Upper lobe of right lung (tissue), 1 donor: ENCODE data around the gene RGS3. TPM values are rescaled to one million over a fixed set of nuclear protein-coding genes. Genes with fewer than 3 reads are reported as not detected.

Experiments used
- ATAC-seq: fragments of 200-7000 bp; cut with Tn5 transposase; one replicate; pipeline ENCODE4 v1.9.1; 2020; ENCODE audit warnings: mild to moderate bottlenecking, moderate library complexity
- DNase-seq: peaks from one replicate; pipeline ENCODE4 v3.0.0-alpha.2; 2020
- H3K27ac ChIP-seq: fragments of 200-600 bp; one replicate; pipeline ENCODE4 v1.8.0; 2022
- H3K27me3 ChIP-seq: fragments of 200-600 bp; one replicate; pipeline ENCODE4 v1.8.0; 2022; ENCODE audit warnings: mild to moderate bottlenecking
- H3K36me3 ChIP-seq: fragments of 200-600 bp; one replicate; pipeline ENCODE4 v1.8.0; 2022
- H3K4me1 ChIP-seq: fragments of 200-600 bp; one replicate; pipeline ENCODE4 v1.8.0; 2022
- H3K4me3 ChIP-seq: fragments of 200-600 bp; one replicate; pipeline ENCODE4 v1.8.0; 2022; ENCODE audit warnings: mild to moderate bottlenecking
- H3K9me3 ChIP-seq: fragments of 200-600 bp; one replicate; pipeline ENCODE4 v1.8.0; 2022
- intact Hi-C: fragments of 100-400 bp; cut with DNase I; formaldehyde crosslinking; loops from one replicate; pipeline ENCODE4 v1.11.0; 2022
- total RNA-seq: library from RNA; stranded (reverse); fragmentation: NEBNext Ultra II Directional; extraction: Animal tissue kit (Norgen Biotek cat#: 25700); gene quantifications from one replicate; pipeline ENCODE4 v1.2.1, GENCODE V29; 2021
- TF ChIP-seq, protein P1 (sequence below): fragments of 200-600 bp; IDR thresholded peaks from one replicate; pipeline ENCODE4 v1.8.0; 2022; ENCODE audit warnings: antibody characterized with exemption
- donor health status: DM: no; HTN: yes; CAD: no; lungs with severe emphysema.

RGS3 gene
- total RNA-seq, 1 donor from 2014 or later = 71.1 TPM

GRCh38 chr9:113524468-113524867 is 60.9 kb downstream of the RGS3 start:
- Histone ChIP-seq H3K27me3 (no peaks in the 10 kb centered on the region), H3K4me1 (peaks cover 60% of the 10 kb centered on the region), H3K9me3 (no peaks in the 10 kb centered on the region), H3K27ac (peak overlapping the region; percentile 78), H3K36me3 (peaks cover 7% of the 10 kb centered on the region), H3K4me3 (no peak overlapping the region)
- TF ChIP-seq, protein P1, sequence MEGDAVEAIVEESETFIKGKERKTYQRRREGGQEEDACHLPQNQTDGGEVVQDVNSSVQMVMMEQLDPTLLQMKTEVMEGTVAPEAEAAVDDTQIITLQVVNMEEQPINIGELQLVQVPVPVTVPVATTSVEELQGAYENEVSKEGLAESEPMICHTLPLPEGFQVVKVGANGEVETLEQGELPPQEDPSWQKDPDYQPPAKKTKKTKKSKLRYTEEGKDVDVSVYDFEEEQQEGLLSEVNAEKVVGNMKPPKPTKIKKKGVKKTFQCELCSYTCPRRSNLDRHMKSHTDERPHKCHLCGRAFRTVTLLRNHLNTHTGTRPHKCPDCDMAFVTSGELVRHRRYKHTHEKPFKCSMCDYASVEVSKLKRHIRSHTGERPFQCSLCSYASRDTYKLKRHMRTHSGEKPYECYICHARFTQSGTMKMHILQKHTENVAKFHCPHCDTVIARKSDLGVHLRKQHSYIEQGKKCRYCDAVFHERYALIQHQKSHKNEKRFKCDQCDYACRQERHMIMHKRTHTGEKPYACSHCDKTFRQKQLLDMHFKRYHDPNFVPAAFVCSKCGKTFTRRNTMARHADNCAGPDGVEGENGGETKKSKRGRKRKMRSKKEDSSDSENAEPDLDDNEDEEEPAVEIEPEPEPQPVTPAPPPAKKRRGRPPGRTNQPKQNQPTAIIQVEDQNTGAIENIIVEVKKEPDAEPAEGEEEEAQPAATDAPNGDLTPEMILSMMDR = no peak
- ATAC-seq (peak; percentile 54), DNase-seq (no peak)
- intact Hi-C loops = no loop called here

DNA sequence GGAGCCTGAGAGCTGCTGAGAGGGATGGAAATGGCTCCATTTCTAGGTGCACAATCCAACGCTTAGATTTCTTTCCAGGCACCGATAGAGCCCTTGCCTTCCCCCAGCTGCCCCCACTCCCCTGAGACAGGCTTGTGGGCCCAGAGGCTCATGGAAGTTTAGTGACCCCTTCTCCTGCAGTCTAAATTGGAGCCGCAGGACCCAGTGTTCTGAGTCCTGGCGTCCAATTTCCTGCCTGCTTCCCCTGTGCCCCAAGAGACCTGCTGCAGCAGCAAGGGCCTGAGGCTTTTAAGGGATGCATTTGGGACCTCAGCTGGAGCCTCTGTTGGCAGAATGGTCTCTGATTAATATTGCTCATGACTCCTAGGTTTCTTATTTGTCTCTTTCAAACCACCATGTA is 61.7 kb downstream of the RGS3 start:
- Histone ChIP-seq H3K4me1 (peaks cover 60% of the 10 kb centered on the region), H3K27ac (peak overlapping the region; percentile 78), H3K4me3 (no peak overlapping the region), H3K36me3 (peaks cover 11% of the 10 kb centered on the region), H3K9me3 (no peaks in the 10 kb centered on the region), H3K27me3 (no peaks in the 10 kb centered on the region)
- ATAC-seq (no peak), DNase-seq (no peak)
- intact Hi-C loops = no loop called here
- TF ChIP-seq, protein P1 = no peak

GRCh38 chr9:113525831-113526230 is 62.3 kb downstream of the RGS3 start:
- peak overlapping the region; percentile 45 for H3K27ac ChIP-seq
- H3K27me3 ChIP-seq = no peaks in the 10 kb centered on the region
- H3K9me3 ChIP-seq = no peaks in the 10 kb centered on the region
- intact Hi-C loops = no loop called here
- TF ChIP-seq, protein P1 = no peak
- H3K4me1 ChIP-seq = peaks cover 60% of the 10 kb centered on the region
- no peak overlapping the region for H3K4me3 ChIP-seq
- DNase-seq (peak; percentile 51), ATAC-seq (no peak)
- peaks cover 11% of the 10 kb centered on the region for H3K36me3 ChIP-seq

DNA sequence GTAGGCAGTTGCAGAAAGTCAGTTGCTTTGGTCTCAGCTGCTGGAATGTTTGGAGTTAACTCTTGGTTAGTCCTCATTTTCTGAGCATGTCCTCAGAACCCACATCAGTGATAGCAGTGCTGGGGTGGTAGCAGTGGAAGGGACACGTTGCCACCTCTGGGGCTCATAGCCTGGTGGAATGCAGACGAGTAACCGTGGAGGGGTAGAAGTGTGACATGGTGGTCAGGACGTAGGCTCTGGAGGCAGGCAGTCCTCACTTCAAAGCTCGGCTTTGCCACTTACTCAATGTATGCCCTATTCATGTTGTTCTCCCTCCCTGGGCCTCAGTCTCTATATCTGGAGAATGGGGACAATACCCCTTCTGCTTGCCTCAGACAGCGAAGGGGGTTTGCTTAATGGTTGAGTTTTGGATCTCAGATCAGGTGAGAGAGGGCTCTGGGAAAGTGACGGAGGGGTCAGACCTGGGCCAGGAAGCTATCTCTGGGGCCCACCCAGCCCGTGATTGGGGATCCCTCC is 62.8 kb downstream of the RGS3 start:
- H3K4me1 ChIP-seq = peaks cover 60% of the 10 kb centered on the region
- intact Hi-C loops = no loop called here
- no peaks in the 10 kb centered on the region for H3K9me3 ChIP-seq
- no peak for ATAC-seq
- TF ChIP-seq, protein P1 = no peak
- H3K36me3 ChIP-seq = peaks cover 11% of the 10 kb centered on the region
- no peak overlapping the region for H3K4me3 ChIP-seq
- peak overlapping the region; percentile 45 for H3K27ac ChIP-seq
- no peak for DNase-seq
- H3K27me3 ChIP-seq = no peaks in the 10 kb centered on the region

GRCh38 chr9:113526841-113527240 is 63.3 kb downstream of the RGS3 start:
- Histone ChIP-seq H3K27ac (peak overlapping the region; percentile 71), H3K9me3 (no peaks in the 10 kb centered on the region), H3K36me3 (peaks cover 11% of the 10 kb centered on the region), H3K27me3 (no peaks in the 10 kb centered on the region), H3K4me3 (no peak overlapping the region), H3K4me1 (peaks cover 59% of the 10 kb centered on the region)
- TF ChIP-seq, protein P1 = no peak
- peak; percentile 61 for DNase-seq
- intact Hi-C loops = no loop called here
- peak; percentile 2 for ATAC-seq

DNA sequence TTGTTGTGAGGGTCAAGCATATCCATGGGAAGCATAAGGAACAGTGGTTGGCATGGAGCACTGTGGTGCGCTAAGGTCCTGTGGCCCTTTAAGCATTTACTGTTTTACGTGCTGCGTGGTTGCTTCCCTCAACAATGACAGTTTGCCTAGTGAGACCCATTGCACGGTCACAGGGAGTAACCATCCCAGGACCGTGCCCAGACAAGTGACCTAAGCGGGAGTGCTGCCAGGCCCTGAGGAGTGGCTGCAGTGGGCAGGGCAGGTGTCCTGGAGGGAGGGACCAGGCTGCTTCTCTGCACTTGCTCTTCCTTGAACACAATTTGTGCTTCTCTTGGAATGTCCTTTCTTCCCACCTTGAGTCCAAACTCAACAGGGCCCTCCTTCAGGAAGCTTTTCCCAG is 64.6 kb downstream of the RGS3 start:
- H3K4me1 ChIP-seq = peaks cover 46% of the 10 kb centered on the region
- TF ChIP-seq, protein P1 = no peak
- DNase-seq (peak; percentile 42), ATAC-seq (no peak)
- H3K36me3 ChIP-seq = peaks cover 11% of the 10 kb centered on the region
- H3K4me3 ChIP-seq = no peak overlapping the region
- intact Hi-C loops = no loop called here
- no peaks in the 10 kb centered on the region for H3K9me3 ChIP-seq
- peak overlapping the region; percentile 71 for H3K27ac ChIP-seq
- H3K27me3 ChIP-seq = no peaks in the 10 kb centered on the region
